Umbilical cord (tissue), 2 donors: ENCODE measurements around the gene FSD2. TPM values are rescaled to one million over a fixed set of nuclear protein-coding genes. Genes with fewer than 3 reads are reported as not detected.
A peak's percentile ranks its signal among the peaks of the same experiment; 100 is the strongest.
"Not testable (repeated sequence)": the region's sequence is repeated elsewhere in the genome, so short reads cannot be mapped to it uniquely, and the experiment has no call there.

Experiments
- DNase-seq: peaks from one replicate; pipeline ENCODE4 v3.0.0-alpha.2; 2015; ENCODE audit warnings: low spot score
- total RNA-seq: library from RNA; depleted of rRNA; stranded (reverse); fragments of >200 nt; gene quantifications from one replicate; pipeline ENCODE4 v1.2.3, GENCODE V29; 2014; ENCODE audit warnings: low replicate concordance; ENCODE audit not compliant: insufficient read depth

The FSD2 gene
- total RNA-seq, 1 donor from 2014 or later, result 1.2 TPM

DNA sequence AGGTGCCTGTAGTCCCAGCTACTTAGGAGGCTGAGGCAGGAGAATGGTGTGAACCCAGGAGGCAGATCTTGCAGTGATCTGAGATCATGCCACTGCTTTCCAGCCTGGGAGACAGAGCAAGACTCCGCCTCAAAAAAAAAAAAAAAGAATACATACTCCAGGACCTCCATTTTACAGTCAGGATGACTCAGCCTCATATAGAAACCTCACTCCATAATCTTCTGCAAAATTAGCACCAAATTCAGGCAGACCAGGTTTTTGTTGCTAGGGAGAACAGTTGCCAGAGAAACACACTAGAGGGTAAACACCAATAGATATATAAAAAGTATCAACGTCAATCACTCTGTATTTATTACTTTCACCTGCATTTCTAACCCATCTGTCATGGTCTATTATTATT lies 67.9 kb downstream of the FSD2 start:
- no peak for DNase-seq

DNA sequence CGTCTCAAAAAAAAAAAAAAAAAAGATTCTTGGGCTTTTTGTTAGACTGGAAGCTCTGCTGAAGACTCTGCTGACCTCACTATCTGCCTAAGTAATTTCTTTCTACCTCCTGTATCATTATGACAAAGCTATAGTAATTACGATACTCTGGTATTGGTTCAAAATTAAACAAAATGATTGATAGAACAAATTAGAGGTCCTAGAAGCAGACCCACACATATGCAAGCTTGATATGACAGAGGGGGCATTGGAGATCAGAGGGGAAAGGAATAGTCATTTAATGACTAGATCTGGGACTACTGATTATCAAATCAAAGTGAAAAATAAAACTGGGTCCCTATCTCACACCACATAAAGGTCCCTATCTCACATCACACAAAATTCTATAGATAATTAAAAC lies 74.3 kb downstream of the FSD2 start:
- no peak for DNase-seq

DNA sequence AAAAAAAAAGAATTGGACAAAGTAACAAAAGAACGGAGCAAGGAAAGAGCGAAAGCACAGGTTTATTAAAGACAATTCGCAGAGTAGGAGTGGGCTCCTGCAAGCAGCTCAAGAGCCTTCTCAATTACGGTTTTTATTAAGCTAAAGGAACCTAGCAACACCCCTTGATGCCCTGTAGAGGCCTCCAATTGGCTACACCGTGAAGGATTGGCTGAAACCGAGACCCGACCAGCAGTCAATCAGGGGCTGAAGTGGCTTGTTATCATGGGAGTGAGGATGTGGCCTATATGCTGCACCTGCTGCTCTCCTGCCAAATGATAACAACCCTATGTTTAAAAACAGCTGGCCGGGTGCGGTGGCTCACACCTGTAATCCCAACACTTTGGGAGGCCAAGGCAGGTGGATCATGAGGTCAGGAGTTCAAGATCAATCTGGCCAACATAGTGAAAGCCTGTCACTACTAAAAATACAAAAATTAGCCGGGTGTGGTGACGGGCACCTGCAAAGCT lies 75.8 kb downstream of the FSD2 start:
- DNase-seq, result no peak

DNA sequence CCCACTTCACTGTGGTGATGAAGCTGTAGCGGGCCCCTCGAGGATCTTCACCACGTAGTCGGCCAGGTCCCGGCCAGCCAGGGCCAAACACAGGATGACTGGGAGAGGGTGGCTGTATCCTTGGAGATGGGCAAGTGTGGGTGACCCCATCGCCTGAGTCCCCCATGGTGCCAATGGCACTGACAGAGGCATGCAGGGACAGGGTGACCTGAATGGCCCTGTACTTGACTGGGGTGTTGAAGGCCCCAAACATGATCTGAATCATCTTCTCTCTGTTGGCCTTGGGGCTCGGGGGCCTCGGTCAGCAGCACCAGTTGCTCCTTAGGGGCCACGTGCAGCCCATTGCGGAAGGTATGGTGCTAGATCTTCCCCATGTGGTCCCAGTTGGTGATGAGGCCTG lies 79.1 kb downstream of the FSD2 start:
- DNase-seq, result no peak

DNA sequence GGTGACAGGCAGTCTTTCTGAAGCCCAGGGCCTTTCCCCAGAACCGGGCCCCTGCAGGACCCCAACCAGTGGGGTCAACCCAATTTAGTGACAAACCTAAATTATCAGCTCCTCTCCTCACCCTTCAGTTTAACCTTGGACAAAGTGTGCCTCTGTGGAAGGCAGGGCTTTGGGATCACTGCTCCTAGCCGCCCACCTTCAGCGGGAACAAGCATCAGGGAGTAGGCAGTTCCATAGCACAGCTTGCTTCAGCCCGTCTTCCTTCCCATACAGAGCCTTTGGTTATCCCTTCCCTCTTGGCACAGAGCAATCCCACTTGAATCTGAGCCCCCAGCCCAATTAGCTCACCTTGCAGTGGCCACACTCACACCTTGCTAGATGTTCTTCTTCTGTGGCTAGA lies 90.9 kb downstream of the FSD2 start:
- no peak for DNase-seq

DNA sequence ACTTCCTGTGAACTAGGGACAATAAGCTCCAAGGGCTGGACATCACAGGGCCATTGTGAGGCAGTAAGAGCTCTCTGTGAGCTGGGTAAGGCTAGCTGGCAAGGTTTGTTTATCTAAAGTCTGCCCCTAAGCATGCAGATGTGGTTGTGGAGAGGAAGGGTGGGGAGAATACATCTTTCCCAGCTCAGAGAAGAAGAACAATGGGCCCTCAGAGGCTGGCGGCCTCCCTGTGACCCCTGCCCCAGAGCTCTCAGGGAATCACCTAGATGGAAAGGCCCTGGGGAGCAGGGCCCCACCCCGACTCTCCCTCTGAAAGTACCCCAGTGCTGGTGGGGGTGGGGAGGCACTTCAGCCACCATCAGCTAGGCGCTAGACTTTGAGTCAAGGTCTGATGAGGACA lies 91.9 kb downstream of the FSD2 start:
- DNase-seq, result no peak

DNA sequence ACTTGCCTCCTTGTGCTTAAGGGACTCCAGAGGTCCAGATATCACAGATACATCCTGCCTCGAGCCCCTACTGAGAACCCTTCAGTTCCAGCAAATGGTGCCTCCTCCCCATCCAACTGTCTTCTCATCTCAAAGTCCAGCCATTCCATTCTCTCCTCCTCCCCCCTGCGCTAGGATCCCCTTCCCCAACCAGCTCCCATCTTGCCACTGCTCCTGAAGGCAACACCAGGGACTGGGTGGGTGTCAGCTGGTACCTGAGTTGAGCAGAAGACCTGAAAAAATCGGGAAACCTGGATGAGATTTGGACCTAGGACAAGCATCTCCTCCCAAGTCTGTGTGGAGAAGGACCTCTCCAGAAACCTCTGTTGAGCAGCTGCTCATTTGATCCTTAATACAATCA lies 93.8 kb downstream of the FSD2 start:
- DNase-seq, result no peak

DNA sequence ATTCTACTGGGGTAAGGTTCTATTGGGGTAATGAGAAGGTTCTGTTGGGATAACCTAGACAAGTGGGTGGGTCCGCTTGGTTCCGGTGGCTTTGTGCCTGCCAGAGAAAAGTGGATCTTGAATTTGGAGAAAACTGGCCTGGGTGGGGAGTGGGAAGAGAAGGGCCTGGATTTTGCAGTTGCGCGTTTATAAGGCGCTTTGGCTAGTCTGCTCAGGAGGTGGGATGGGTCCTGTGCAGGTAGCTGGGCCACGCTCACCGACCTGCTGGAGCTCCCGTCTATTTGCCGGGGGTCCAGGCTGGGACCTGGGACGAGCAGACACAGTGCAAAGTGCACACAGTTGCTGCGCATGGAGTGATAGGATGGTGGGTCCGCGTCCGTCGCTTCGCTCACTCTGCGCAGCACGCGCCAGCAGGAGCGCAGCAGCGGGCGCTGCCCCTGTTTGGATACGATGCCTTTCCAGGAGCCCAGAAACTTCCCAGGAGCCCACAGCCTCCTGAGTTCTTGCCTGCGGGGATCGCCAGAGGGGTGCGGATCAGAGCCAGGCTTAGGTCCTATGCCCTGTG lies 94.9 kb downstream of the FSD2 start:
- no peak for DNase-seq

DNA sequence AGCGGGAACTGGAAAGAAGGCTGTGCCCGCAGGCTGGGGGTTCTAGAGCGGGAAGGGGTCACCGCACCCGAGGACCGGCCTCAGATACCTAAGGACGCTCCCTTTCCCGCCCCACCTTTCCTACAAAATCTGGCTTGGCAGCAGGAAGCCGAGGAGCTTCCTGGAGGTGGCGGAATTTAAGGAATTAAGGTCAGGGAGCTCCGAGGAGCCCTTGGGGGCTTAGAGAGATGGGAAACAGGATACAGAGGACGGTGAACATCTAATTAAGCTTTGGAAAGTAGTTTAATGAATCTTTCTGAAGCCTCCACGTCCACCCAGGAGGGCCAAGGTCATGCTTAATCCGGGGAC lies 95.7 kb downstream of the FSD2 start:
- no peak for DNase-seq

DNA sequence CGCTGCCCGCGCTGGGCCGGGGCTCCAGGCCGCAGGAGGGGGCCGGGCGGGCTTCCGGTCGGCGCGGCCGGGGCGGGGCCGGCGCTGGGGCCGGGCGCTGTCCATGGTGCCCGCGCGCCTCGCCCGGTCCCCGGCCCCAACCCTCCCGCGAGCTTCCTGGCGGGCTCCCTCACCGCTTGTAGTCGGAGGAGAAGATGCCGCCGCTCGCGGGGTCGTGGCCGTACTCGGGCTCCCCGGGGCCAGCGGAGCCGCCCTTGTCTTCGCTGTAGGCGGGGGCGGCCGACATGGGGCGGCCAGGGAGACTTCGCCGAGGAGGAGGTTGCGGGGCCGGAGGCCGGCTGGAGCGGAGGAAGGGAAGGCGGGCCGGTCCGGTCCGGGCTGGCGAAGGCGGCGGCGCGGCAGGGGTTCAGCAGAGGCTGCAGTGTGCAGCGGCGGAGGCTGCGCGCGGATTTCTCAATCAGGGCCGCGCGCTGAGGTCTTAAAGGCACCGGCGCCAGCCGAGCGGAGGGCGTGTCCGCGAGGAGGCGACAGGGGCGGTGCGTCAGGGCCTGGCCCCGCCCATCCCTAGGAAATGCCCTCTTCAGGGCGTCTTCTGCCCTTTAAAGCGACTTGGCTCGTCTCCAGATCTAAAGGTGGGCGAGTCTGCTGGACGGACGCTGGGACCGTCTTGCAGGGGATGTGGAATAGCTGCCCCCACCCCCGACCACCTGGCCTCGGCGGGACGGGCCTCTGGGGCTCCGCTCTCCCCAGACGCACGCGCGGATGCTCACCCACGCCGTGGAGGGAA lies 96.3 kb downstream of the FSD2 start, which contains the start of gene AP3B2:
Gene AP3B2 (minus strand): TSS at position 455 of the 787 bp plus-strand sequence. CDS start 169 bp downstream, at position 286.
- DNase-seq, result peak; percentile 65

DNA sequence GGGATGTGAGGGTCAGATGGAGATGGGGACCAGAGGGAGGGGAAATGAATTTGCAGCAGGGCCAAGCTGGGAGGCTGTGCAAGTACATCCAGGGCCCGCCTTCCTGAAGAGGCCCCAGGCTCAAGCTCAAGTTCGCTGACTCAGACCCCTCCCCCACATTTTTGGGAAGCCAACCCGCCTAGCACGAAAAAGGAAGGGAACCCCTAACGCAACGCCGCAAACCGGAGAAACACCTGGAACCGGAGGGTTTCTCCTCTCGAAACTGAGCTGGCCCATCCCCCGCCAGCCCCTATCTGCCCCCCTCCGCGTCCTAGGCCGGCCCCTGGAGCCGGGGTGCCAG lies 96.8 kb downstream of the FSD2 start:
- DNase-seq, result no peak

DNA sequence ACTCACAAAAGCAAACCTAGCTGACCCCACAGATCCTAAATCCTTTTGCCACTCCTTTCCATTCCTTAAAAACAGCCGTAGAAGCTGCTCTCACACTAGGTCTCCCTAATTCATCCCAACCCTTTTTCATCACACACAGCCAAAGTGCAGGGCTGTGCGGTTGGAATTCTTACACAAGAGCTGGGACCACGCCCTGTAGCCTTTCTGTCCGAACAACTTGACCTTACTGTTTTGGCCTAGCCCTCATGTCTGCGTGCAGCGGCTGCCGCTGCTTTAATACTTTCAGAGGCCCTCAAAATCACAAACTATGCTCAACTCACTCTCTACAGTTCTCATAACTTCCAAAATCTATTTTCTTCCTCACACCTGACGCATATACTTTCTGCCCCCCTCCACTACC lies 100.0 kb downstream of the FSD2 start:
- DNase-seq, result not testable (repeated sequence)

Other genes with a start within 250 kb of the FSD2 start
- gene CPEB1, start 158.7 kb downstream of the FSD2 start, total RNA-seq, result 9.9 TPM
- gene AP3B2, start 96.2 kb downstream of the FSD2 start, total RNA-seq, result 2.9 TPM
- gene WHAMM, start 3.6 kb upstream of the FSD2 start, total RNA-seq, result 8.7 TPM
- 59.0 TPM for gene HOMER2, start 146.7 kb upstream of the FSD2 start, total RNA-seq
- gene RAMAC, start 180.1 kb upstream of the FSD2 start, total RNA-seq, result 27.0 TPM
- gene C15orf40, start 205.6 kb upstream of the FSD2 start, total RNA-seq, result 13.5 TPM